ENCODE measurements around the gene BMS1.
A peak's percentile ranks its signal among the peaks of the same experiment; 100 is the strongest.

GRCh38 chr10:42753126-42753506 is 29.5 kb upstream of the BMS1 start:
- TF ChIP-seq, protein P1, sequence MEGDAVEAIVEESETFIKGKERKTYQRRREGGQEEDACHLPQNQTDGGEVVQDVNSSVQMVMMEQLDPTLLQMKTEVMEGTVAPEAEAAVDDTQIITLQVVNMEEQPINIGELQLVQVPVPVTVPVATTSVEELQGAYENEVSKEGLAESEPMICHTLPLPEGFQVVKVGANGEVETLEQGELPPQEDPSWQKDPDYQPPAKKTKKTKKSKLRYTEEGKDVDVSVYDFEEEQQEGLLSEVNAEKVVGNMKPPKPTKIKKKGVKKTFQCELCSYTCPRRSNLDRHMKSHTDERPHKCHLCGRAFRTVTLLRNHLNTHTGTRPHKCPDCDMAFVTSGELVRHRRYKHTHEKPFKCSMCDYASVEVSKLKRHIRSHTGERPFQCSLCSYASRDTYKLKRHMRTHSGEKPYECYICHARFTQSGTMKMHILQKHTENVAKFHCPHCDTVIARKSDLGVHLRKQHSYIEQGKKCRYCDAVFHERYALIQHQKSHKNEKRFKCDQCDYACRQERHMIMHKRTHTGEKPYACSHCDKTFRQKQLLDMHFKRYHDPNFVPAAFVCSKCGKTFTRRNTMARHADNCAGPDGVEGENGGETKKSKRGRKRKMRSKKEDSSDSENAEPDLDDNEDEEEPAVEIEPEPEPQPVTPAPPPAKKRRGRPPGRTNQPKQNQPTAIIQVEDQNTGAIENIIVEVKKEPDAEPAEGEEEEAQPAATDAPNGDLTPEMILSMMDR (conservative IDR thresholded peaks at IDR 0.05) = peak; percentile 96
- no peak for TF ChIP-seq ZFX (IDR thresholded peaks at IDR 0.05)

All from C4-2B (cell line).